AG04450 (cell line): Measurements from ENCODE around the gene KRT78. TPM values are rescaled to one million over a fixed set of nuclear protein-coding genes. Genes with fewer than 3 reads are reported as not detected.

Source experiments
- CTCF ChIA-PET: fragments of 300-600, 350-600 bp; formaldehyde crosslinking; extraction: SDS; loops from one replicate; lab custom pipeline; 2022; ENCODE audit warnings: antibody characterized with exemption, inconsistent platforms; lab: Charles Lee
- POLR2A ChIA-PET: fragments of 350-600 bp; formaldehyde crosslinking; extraction: SDS; loops from one replicate; lab custom pipeline; 2021; ENCODE audit warnings: antibody characterized with exemption, inconsistent platforms; lab: Yijun Ruan, JAX
- DNase-seq: peaks from one replicate; pipeline ENCODE4 v3.0.0-alpha.2; 2011; ENCODE audit warnings: low read depth, low spot score
- H3K27ac ChIP-seq: one replicate; pipeline ENCODE4 v1.5.1; 2012; ENCODE audit warnings: low read depth, low read length, control low read depth
- H3K27me3 ChIP-seq: one replicate; pipeline ENCODE4 v1.6.0; 2012; ENCODE audit warnings: low read length; ENCODE audit not compliant: control insufficient read depth, insufficient read depth
- H3K4me3 ChIP-seq: 2 replicates; pipeline ENCODE4 v1.5.1; 2011; ENCODE audit warnings: mild to moderate bottlenecking, low read depth, low read length, control low read depth
- H3K9me3 ChIP-seq: 2 replicates; pipeline ENCODE4 v1.5.1; 2012; ENCODE audit warnings: low read length; ENCODE audit not compliant: control insufficient read depth, insufficient read depth
- polyA plus RNA-seq: library from polyadenylated mRNA; depleted of rRNA; stranded (reverse); fragments of >200 nt; gene quantifications from 2 replicates; pipeline ENCODE4 v1.2.3, GENCODE V29; 2011
- TF ChIP-seq, protein P1 (sequence below): IDR thresholded peaks from 2 replicates; pipeline ENCODE4 v1.5.1; 2011; ENCODE audit warnings: low read depth, low read length, control low read depth, inconsistent platforms

The KRT78 gene
- polyA plus RNA-seq, 1 experiment, result not detected

- peaks cover 18% of the 10 kb centered on the region for H3K27me3 ChIP-seq
Measured at GRCh38 chr12:52819731-52820510, 28.9 kb downstream of the KRT78 start.

DNA sequence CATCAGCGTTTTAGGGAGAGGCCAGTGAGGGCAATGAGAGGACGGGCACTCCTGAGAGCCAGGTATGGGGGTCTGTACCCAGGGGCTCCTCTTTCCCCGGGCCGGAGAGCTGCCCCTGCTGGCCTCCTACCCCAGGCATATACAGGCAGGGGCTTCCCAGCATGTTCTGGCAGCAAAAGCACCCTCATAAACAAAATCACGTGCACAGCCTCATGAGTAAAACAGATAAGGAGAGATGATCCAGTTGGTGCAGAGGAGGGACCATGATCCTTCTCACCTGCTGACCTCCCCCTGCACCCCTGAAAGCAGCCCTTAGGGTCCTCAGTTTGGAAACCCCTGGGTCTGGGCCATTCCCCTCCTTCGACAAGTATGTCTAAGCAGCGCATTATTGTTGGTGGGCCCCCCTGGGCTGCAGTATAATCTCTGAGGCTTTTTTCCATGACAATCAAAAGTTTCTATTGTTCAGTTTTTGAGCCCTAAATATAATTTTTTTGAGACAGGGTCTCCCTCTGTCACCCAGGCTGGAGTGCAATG is 29.8 kb downstream of the KRT78 start:
- Histone ChIP-seq H3K27ac (no peak overlapping the region), H3K27me3 (peaks cover 19% of the 10 kb centered on the region), H3K9me3 (no peaks in the 10 kb centered on the region), H3K4me3 (no peak overlapping the region)
- TF ChIP-seq, protein P1, sequence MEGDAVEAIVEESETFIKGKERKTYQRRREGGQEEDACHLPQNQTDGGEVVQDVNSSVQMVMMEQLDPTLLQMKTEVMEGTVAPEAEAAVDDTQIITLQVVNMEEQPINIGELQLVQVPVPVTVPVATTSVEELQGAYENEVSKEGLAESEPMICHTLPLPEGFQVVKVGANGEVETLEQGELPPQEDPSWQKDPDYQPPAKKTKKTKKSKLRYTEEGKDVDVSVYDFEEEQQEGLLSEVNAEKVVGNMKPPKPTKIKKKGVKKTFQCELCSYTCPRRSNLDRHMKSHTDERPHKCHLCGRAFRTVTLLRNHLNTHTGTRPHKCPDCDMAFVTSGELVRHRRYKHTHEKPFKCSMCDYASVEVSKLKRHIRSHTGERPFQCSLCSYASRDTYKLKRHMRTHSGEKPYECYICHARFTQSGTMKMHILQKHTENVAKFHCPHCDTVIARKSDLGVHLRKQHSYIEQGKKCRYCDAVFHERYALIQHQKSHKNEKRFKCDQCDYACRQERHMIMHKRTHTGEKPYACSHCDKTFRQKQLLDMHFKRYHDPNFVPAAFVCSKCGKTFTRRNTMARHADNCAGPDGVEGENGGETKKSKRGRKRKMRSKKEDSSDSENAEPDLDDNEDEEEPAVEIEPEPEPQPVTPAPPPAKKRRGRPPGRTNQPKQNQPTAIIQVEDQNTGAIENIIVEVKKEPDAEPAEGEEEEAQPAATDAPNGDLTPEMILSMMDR, result no peak
- ChIA-PET CTCF (interaction anchor here (1.4 kb wide), 1 partner anchor 61 kb away, joined by 3 read pairs; no protein-coding TSS in a partner anchor), POLR2A (no interaction called here)
- DNase-seq, result no peak

More at GRCh38 chr12:52819731-52820510, 28.9 kb downstream of the KRT78 start:
- TF ChIP-seq, protein P1, result no peak
- no peak for DNase-seq
- ChIA-PET POLR2A (no interaction called here), CTCF (interaction anchor here (0.9 to 1.4 kb wide), 2 partner anchors 8 to 60 kb away, joined by 3 to 4 read pairs; no protein-coding TSS in a partner anchor)
- Histone ChIP-seq H3K27ac (no peak overlapping the region), H3K9me3 (no peaks in the 10 kb centered on the region), H3K4me3 (no peak overlapping the region)

- peaks cover 22% of the 10 kb centered on the region for H3K27me3 ChIP-seq
- TF ChIP-seq, protein P1, result no peak
- H3K9me3 ChIP-seq, result no peaks in the 10 kb centered on the region
- H3K27ac ChIP-seq, result no peak overlapping the region
- CTCF ChIA-PET, result no interaction called here
- POLR2A ChIA-PET, result no interaction called here
- H3K4me3 ChIP-seq, result no peak overlapping the region
- DNase-seq, result no peak
Measured at GRCh38 chr12:52818388-52818787, 30.4 kb downstream of the KRT78 start.

GRCh38 chr12:52817699-52818238 is 31.0 kb downstream of the KRT78 start:
- Histone ChIP-seq H3K9me3 (no peaks in the 10 kb centered on the region), H3K27me3 (peaks cover 25% of the 10 kb centered on the region), H3K27ac (no peak overlapping the region), H3K4me3 (no peak overlapping the region)
- DNase-seq, result no peak
- TF ChIP-seq, protein P1, result no peak
- POLR2A ChIA-PET, result no interaction called here
- CTCF ChIA-PET, result interaction anchor here (1.4 kb wide), 1 partner anchor 67 kb away, joined by 3 read pairs; no protein-coding TSS in a partner anchor
